Measurements from ENCODE around the gene HOXA6.

Gene HOXA6

GRCh38 chr7:27124096-27124901 lies 23.3 kb downstream of the HOXA6 start:
- H3K36me3 ChIP-seq (ENCODE audit: insufficient read depth, low read length), result no peaks in the 10 kb centered on the region
- H3K4me3 ChIP-seq (ENCODE audit: low read length), result no peak overlapping the region
- H2AFZ ChIP-seq (ENCODE audit: low read depth, low read length), result no peak overlapping the region
- H3K4me1 ChIP-seq (ENCODE audit: insufficient read depth, low read length), result no peaks in the 10 kb centered on the region
- peaks cover 2% of the 10 kb centered on the region for H3K9me3 ChIP-seq (ENCODE audit: low read length)
- H3K27me3 ChIP-seq (ENCODE audit: insufficient read depth, low read length), result peaks cover 98% of the 10 kb centered on the region

GRCh38 chr7:27123477-27124053 lies 24.0 kb downstream of the HOXA6 start:
- H3K4me3 ChIP-seq (ENCODE audit: low read length), result no peak overlapping the region
- H3K27me3 ChIP-seq (ENCODE audit: insufficient read depth, low read length), result peaks cover 97% of the 10 kb centered on the region
- no peaks in the 10 kb centered on the region for H3K9me3 ChIP-seq (ENCODE audit: low read length)
- no peaks in the 10 kb centered on the region for H3K4me1 ChIP-seq (ENCODE audit: insufficient read depth, low read length)
- H3K36me3 ChIP-seq (ENCODE audit: insufficient read depth, low read length), result no peaks in the 10 kb centered on the region
- H2AFZ ChIP-seq (ENCODE audit: low read depth, low read length), result no peak overlapping the region

DNA sequence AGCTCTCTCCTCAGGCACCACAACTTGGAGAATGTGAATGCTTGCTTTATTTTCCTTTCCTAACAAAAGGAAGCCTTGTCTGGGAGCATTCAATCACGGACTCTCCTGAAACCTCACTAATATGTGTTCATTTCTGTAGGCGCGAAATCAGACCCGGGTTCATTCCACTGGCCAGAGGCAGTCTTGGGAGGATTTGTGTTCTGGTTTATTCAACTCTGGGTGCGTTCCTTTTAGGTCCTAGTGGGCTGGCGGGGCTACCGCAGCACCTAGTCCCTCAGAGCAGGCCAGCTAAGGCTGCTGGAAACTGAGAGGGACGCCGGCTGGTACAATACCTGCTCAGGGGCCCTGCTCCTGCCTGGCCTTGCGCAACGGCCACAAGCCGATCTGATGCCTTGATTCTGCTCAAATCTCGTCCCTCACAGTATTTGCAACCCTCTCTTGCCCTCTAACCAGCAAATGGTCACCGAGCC lies 24.5 kb downstream of the HOXA6 start:
- Histone ChIP-seq H3K36me3 (ENCODE audit: insufficient read depth, low read length) (no peaks in the 10 kb centered on the region), H3K4me1 (ENCODE audit: insufficient read depth, low read length) (no peaks in the 10 kb centered on the region), H3K4me3 (ENCODE audit: low read length) (no peak overlapping the region), H3K27me3 (ENCODE audit: insufficient read depth, low read length) (peaks cover 97% of the 10 kb centered on the region), H3K9me3 (ENCODE audit: low read length) (no peaks in the 10 kb centered on the region), H2AFZ (ENCODE audit: low read depth, low read length) (no peak overlapping the region)

DNA sequence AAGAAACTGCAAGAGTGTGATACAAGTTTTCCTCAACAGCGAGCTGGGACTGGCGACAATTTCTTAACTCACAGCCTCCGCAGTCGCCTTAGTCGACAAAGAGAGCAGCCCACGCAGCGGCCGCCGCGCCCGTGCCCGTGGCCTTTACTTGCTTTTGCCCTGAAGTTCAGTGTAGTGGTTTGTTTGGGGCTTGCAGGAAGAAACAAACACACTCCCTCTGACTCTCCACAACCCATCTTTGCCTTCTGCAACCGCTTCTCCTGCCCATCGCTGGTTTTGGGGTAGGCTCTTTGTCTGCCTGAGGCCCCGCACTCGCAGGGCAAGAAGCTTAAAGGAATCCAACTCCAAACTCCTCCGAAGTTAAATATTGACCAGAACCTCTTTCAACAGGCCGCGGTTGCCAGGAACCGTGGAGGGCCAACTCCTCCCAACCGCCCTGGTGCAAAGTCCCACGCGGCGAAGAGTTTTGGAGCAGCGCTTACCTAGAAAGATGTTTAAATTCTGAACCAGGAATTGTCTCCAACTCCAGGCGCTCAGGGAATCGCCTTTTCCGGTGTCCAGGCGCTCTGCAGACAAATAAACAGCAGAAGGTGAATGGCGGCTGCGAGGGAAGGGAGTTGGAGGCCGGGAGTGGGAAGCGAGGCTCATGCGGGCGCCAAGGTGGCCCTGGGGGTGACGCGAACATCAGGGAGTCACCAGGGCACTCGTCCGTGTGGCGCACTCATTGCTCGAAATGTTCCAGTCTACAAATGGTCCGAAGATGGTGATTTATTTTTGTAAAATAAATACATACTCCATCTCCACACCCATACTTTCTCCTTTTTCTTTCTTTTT lies 25.3 kb downstream of the HOXA6 start:
- Histone ChIP-seq H2AFZ (ENCODE audit: low read depth, low read length) (no peak overlapping the region), H3K4me3 (ENCODE audit: low read length) (no peak overlapping the region), H3K9me3 (ENCODE audit: low read length) (no peaks in the 10 kb centered on the region), H3K36me3 (ENCODE audit: insufficient read depth, low read length) (no peaks in the 10 kb centered on the region), H3K27me3 (ENCODE audit: insufficient read depth, low read length) (peaks cover 97% of the 10 kb centered on the region), H3K4me1 (ENCODE audit: insufficient read depth, low read length) (no peaks in the 10 kb centered on the region)

DNA sequence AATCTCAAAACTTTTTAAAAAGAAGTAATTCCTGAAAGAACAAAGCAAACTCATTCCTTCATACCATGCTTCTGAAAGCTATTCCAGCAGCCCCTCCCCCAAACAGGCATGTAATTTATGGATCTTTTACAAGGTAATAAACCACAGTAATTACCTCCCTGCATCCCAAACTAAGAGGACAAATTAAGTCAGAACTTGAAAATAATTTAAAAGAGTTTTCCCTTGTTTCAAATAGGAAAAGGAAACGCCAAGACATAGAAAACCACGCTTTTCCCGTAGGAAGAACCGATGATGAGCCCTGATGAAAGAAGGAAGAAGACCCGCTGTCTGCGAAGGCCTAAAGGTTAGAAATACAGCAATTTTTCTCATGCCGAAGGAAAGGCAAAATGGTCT lies 25.9 kb downstream of the HOXA6 start:
- no peaks in the 10 kb centered on the region for H3K36me3 ChIP-seq (ENCODE audit: insufficient read depth, low read length)
- H3K4me1 ChIP-seq (ENCODE audit: insufficient read depth, low read length), result no peaks in the 10 kb centered on the region
- H3K9me3 ChIP-seq (ENCODE audit: low read length), result no peaks in the 10 kb centered on the region
- H3K27me3 ChIP-seq (ENCODE audit: insufficient read depth, low read length), result peaks cover 97% of the 10 kb centered on the region
- no peak overlapping the region for H3K4me3 ChIP-seq (ENCODE audit: low read length)
- no peak overlapping the region for H2AFZ ChIP-seq (ENCODE audit: low read depth, low read length)

DNA sequence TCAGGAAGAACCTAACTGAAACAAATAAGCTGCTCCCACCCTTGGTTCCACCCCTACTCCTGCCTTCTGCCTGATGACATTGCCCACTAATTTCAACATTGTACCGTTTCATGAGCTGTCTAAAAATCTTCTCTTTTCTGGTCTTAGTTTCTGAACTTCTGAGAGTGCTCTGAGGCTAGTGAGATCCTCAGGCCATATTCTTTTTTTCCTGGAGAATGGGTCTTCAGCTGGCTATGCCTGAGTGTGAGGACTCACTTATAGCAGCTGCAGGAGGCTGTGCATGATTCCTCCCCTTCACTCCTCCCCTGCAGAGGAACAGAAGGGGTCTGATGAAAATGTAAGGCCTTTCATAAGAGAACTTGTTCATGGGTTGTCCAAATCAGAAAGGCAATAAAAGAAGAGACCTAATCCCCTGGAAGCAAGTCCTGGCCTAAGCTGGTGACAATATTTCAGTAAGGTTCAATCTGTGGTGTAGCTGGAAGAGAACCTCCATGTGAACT lies 28.1 kb downstream of the HOXA6 start:
- H3K36me3 ChIP-seq (ENCODE audit: insufficient read depth, low read length), result no peaks in the 10 kb centered on the region
- H3K4me3 ChIP-seq (ENCODE audit: low read length), result no peak overlapping the region
- H3K4me1 ChIP-seq (ENCODE audit: insufficient read depth, low read length), result no peaks in the 10 kb centered on the region
- no peak overlapping the region for H2AFZ ChIP-seq (ENCODE audit: low read depth, low read length)
- H3K27me3 ChIP-seq (ENCODE audit: insufficient read depth, low read length), result peaks cover 96% of the 10 kb centered on the region
- no peaks in the 10 kb centered on the region for H3K9me3 ChIP-seq (ENCODE audit: low read length)

GRCh38 chr7:27118580-27118979 lies 29.0 kb downstream of the HOXA6 start:
- H3K4me3 ChIP-seq (ENCODE audit: low read length), result no peak overlapping the region
- H3K36me3 ChIP-seq (ENCODE audit: insufficient read depth, low read length), result no peaks in the 10 kb centered on the region
- H2AFZ ChIP-seq (ENCODE audit: low read depth, low read length), result no peak overlapping the region
- peaks cover 92% of the 10 kb centered on the region for H3K27me3 ChIP-seq (ENCODE audit: insufficient read depth, low read length)
- no peaks in the 10 kb centered on the region for H3K9me3 ChIP-seq (ENCODE audit: low read length)
- no peaks in the 10 kb centered on the region for H3K4me1 ChIP-seq (ENCODE audit: insufficient read depth, low read length)

DNA sequence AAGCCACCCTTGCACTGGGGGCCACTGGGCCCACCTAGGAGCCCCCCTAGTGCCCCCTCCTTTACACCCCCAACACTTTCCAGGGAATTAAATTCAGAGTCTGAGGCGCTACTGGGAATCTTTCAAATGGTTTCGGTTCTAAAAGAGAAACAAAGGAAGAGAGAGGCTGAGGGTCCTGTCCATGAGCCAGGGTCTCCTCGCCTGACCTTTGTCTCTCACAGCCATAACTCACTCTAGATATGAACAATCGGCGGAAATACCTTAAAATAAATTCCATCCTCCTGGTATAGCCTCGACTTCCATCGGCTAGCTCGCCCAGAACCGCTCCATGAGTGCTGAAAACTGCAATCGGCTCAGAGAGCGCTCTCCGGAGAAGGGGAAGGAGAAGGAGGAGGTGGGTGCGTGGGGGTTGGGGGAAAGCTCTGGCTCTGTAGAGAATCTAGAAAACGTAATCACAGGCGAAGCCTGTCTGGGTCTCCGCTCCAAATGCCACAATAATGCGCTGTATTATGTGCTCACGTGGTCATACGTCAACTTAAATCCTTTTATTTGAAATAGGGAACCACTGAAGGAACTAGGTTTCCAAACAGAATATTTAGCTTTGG lies 29.6 kb downstream of the HOXA6 start:
- Histone ChIP-seq H3K27me3 (ENCODE audit: insufficient read depth, low read length) (peaks cover 92% of the 10 kb centered on the region), H3K4me1 (ENCODE audit: insufficient read depth, low read length) (no peaks in the 10 kb centered on the region), H3K36me3 (ENCODE audit: insufficient read depth, low read length) (no peaks in the 10 kb centered on the region), H3K4me3 (ENCODE audit: low read length) (no peak overlapping the region), H3K9me3 (ENCODE audit: low read length) (no peaks in the 10 kb centered on the region), H2AFZ (ENCODE audit: low read depth, low read length) (no peak overlapping the region)

DNA sequence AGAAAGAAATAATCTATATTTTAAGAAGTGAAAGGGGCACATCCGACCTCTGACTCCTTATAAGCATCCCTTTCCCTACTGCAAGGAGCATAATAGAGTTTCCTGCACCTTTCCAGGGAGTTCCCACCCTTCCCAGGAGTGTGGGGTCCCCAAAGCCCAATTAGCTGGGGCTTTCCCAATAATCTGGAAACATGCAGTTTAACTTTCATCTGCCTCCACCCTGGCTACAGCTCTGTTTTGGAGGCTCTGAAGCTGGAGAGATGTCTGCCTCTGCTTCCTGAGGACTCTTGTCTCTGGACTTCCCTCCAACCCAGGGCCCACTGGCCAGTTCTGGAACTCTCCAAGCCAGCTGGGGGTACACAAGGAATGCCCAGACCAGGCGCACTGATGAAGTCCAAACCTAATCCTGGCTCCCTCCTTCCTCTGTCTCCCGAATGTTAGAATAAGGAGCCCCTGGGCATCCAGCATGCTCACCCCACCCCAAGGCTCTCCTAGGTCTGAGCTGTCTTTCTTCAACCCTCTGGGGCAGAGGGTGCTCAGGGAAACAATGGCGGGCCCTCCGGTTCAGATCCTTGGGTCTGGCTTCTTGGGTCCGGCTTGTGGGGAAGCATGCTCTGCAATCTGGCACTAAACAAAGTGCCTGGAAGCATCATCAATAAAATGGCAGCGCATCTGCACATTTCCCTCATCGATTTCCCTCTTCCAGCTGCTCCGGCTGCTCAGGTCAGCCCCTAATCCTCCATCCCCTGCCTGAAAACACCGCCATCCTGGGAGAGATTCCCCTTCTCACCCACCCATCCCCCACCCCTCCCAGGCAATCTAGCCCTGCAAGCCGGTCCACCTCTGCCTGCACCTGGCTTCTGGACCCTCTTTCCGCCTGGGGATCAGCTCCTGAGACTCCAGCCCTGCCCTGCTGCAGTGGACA lies 30.4 kb downstream of the HOXA6 start:
- peaks cover 92% of the 10 kb centered on the region for H3K27me3 ChIP-seq (ENCODE audit: insufficient read depth, low read length)
- no peaks in the 10 kb centered on the region for H3K36me3 ChIP-seq (ENCODE audit: insufficient read depth, low read length)
- H3K9me3 ChIP-seq (ENCODE audit: low read length), result no peaks in the 10 kb centered on the region
- no peak overlapping the region for H2AFZ ChIP-seq (ENCODE audit: low read depth, low read length)
- H3K4me3 ChIP-seq (ENCODE audit: low read length), result no peak overlapping the region
- no peaks in the 10 kb centered on the region for H3K4me1 ChIP-seq (ENCODE audit: insufficient read depth, low read length)

DNA sequence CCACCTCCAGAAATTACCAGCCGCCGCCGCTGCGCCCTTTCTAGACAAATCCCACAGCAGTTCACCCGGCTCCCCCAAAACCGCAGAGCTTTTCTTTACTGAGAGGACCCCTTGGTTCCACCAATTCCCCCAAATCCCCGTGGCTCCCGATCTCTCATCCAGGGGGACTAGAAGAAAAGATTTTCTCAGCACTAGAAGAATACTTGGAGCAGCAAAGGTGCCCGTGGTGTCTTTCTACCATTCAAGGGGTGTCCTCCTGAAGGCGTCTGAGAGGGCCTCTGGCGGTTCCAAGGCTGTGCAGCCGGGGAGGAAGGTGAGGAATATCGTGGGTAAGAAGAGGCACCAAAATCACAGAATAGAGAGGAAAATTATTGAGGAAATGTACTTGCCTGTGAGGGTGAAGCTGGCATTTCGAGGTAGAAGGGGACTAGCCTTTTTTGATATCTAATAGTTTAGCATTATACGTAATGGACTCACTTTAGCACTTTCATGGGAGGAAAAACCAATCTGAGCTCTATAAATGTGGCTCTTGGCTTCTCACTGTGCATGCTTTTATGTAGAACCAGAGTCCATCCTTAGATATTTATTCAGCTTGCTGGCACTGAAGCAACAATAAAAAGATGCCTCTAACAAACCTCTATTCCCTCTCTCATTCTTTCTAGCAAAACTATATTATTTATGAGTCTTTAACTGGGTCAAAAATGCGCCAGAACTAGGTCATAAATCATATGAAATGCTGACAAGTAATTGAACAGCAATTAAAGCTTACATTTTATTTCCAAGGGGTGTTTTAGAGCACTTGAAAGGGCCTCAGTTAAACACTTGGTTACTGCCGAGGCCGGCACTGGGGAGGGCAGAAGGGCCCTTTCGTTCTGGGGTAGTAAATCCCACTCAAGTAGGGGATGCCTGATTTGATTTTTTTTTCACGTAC lies 31.3 kb downstream of the HOXA6 start:
- no peaks in the 10 kb centered on the region for H3K4me1 ChIP-seq (ENCODE audit: insufficient read depth, low read length)
- no peak overlapping the region for H2AFZ ChIP-seq (ENCODE audit: low read depth, low read length)
- H3K4me3 ChIP-seq (ENCODE audit: low read length), result no peak overlapping the region
- no peaks in the 10 kb centered on the region for H3K36me3 ChIP-seq (ENCODE audit: insufficient read depth, low read length)
- H3K9me3 ChIP-seq (ENCODE audit: low read length), result no peaks in the 10 kb centered on the region
- H3K27me3 ChIP-seq (ENCODE audit: insufficient read depth, low read length), result peaks cover 92% of the 10 kb centered on the region

GRCh38 chr7:27115221-27116026 lies 32.1 kb downstream of the HOXA6 start:
- H2AFZ ChIP-seq (ENCODE audit: low read depth, low read length), result no peak overlapping the region
- peaks cover 92% of the 10 kb centered on the region for H3K27me3 ChIP-seq (ENCODE audit: insufficient read depth, low read length)
- H3K4me1 ChIP-seq (ENCODE audit: insufficient read depth, low read length), result no peaks in the 10 kb centered on the region
- peaks cover 2% of the 10 kb centered on the region for H3K9me3 ChIP-seq (ENCODE audit: low read length)
- H3K4me3 ChIP-seq (ENCODE audit: low read length), result no peak overlapping the region
- H3K36me3 ChIP-seq (ENCODE audit: insufficient read depth, low read length), result no peaks in the 10 kb centered on the region

Measured in neuron (in vitro differentiated cells).